Subcutaneous adipose tissue (tissue), 4 donors: ENCODE results near the gene GALNS. TPM values are rescaled to one million over a fixed set of nuclear protein-coding genes. Genes with fewer than 3 reads are reported as not detected.

ENCODE experiments used
- total RNA-seq, 4 donors: library from RNA; depleted of rRNA; stranded (reverse); fragments of >200 nt; gene quantifications; one replicate each; pipeline ENCODE4 v1.1.0, GENCODE V29; 2016
- TF ChIP-seq, protein P1 (sequence below): fragments of 450-650 bp; IDR thresholded peaks from one replicate; pipeline ENCODE4 v1.5.1; 2016; ENCODE audit warnings: low read depth, mild to moderate bottlenecking, control low read depth, antibody characterized with exemption, moderate library complexity

Gene GALNS
- total RNA-seq, 4 donors from 2014 or later = 17.2 to 48.6 (median 18.2) TPM

DNA sequence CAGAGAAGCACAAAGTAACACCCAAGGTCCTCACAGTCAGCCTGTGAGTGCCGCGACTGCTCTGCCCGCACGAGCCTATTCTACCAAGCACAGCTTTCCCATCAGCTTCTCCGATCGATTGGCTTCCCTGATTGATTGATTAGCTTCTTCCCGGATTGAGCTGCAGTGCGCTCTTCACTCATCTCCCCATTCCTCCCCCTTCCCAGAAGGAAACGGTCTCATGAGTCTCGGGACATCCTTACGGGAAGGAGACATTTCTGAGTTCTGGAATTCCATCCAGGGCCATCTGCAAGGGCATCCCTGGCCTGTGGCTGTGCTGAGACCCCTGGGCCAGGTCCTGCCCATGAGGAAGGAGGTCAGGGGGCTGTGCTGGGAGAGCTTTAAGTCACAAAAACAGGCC, 89.8 kb downstream of the GALNS start:
- TF ChIP-seq, protein P1, sequence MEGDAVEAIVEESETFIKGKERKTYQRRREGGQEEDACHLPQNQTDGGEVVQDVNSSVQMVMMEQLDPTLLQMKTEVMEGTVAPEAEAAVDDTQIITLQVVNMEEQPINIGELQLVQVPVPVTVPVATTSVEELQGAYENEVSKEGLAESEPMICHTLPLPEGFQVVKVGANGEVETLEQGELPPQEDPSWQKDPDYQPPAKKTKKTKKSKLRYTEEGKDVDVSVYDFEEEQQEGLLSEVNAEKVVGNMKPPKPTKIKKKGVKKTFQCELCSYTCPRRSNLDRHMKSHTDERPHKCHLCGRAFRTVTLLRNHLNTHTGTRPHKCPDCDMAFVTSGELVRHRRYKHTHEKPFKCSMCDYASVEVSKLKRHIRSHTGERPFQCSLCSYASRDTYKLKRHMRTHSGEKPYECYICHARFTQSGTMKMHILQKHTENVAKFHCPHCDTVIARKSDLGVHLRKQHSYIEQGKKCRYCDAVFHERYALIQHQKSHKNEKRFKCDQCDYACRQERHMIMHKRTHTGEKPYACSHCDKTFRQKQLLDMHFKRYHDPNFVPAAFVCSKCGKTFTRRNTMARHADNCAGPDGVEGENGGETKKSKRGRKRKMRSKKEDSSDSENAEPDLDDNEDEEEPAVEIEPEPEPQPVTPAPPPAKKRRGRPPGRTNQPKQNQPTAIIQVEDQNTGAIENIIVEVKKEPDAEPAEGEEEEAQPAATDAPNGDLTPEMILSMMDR = no peak

DNA sequence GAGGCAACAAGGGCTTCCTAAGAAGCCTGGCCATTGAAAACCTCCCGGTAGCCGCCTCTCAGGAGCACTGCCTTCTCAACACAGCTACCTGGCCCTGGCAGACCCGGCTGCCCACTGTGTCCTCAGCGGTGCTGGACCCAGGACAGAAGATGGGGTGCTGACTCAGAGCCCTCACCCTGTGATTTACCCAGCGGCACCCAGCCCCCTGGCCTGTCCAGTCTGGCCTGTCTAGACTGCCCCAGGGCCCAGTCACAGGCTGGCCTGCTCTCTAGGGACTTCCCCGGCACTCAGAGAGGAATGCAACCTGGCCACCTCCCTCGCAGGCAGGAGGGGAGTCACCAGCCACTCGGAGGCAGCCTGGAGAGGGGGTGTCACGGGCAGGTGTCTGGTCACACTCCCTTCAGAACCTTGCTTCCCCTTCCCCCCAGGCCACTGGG, 91.8 kb downstream of the GALNS start:
- TF ChIP-seq, protein P1 = no peak

DNA sequence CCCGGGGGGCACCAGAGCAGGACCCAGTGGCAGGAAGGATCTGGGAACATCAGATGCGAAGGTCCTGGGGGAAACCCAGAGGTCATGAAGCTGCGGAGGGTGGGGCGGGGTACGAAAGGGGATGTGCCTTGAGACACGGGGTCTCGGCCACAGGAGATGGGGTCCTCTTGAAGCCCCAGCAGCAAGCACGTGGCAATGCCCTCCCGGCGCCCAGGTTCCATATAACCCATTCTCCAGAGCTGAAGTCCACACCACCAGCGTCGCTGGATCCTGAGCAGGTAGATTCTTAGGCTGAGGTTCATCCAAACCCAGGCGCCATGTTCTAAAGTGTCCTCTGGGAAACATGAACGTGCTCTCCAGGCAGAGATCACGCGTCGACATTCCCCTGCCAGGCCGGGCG, 92.7 kb downstream of the GALNS start:
- TF ChIP-seq, protein P1 = no peak

Other genes starting within 250 kb of the GALNS start
- not detected for gene IL17C, start 218.4 kb downstream of the GALNS start, total RNA-seq
- gene CYBA, start 205.9 kb downstream of the GALNS start, total RNA-seq = 100 to 1,000 TPM in 3 of 4 donors, 10 to 100 TPM in 1; 78.0 to 495 (median 196) TPM
- gene MVD, start 193.9 kb downstream of the GALNS start, total RNA-seq = 10 to 100 TPM; 10.1 to 23.4 (median 16.9) TPM
- 1 to 10 TPM in 3 of 4 donors, under 1 TPM in 1; 0.94 to 2.0 (median 1.5) TPM for gene SNAI3, start 170.4 kb downstream of the GALNS start, total RNA-seq
- gene RNF166, start 150.5 kb downstream of the GALNS start, total RNA-seq = 10 to 100 TPM; 15.4 to 26.2 (median 19.7) TPM
- gene CTU2, start 150.4 kb downstream of the GALNS start, total RNA-seq = 1 to 10 TPM; 3.2 to 6.0 (median 4.8) TPM
- 100 to 1,000 TPM; 101 to 364 (median 121) TPM for gene PIEZO1, start 71.7 kb downstream of the GALNS start, total RNA-seq
- 1 to 10 TPM in 2 of 4 donors, not detected in 2; 1.1 to 2.0 TPM for gene CDT1, start 53.2 kb downstream of the GALNS start, total RNA-seq
- 100 to 1,000 TPM in 2 of 4 donors, 10 to 100 TPM in 2; 74.8 to 135 (median 101) TPM for gene APRT, start 45.0 kb downstream of the GALNS start, total RNA-seq
- 10 to 100 TPM; 30.9 to 49.4 (median 35.4) TPM for gene TRAPPC2L, start 180 bp upstream of the GALNS start, total RNA-seq
- gene PABPN1L, start 9.7 kb upstream of the GALNS start, total RNA-seq = not detected
- gene CBFA2T3, start 120.3 kb upstream of the GALNS start, total RNA-seq = 1 to 10 TPM in 2 of 4 donors, under 1 TPM in 2; 0.49 to 6.6 (median 1.1) TPM
- 10 to 100 TPM; 17.4 to 40.1 (median 22.5) TPM for gene ACSF3, start 236.9 kb upstream of the GALNS start, total RNA-seq